Motor neuron (in vitro differentiated cells): Measurements from ENCODE around the gene C16orf92. TPM values are rescaled to one million over a fixed set of nuclear protein-coding genes. Genes with fewer than 3 reads are reported as not detected.

Experiments
- total RNA-seq, 8 experiments: library from RNA; unstranded; fragments of 300-600 nt; gene quantifications; 2 replicates each; pipeline versions ENCODE4 v1.2.3 to v1.2.4, GENCODE V29; 2022

C16orf92 gene
- total RNA-seq, 8 experiments from 2014 or later = 0.43 to 0.90 (median 0.52) TPM; not detected in 3

Other genes with a start within 250 kb of the C16orf92 start
- under 1 TPM in 5 of 8 experiments, not detected in 3; 0.08 to 0.19 (median 0.10) TPM for gene ZG16, start 244.9 kb upstream of the C16orf92 start, total RNA-seq
- 10 to 100 TPM; 16.1 to 96.3 (median 24.4) TPM for gene KIF22, start 232.4 kb upstream of the C16orf92 start, total RNA-seq
- 100 to 1,000 TPM in 7 of 8 experiments, 10 to 100 TPM in 1; 80.2 to 354 (median 177) TPM for gene MAZ, start 216.7 kb upstream of the C16orf92 start, total RNA-seq
- gene PRRT2, start 211.0 kb upstream of the C16orf92 start, total RNA-seq = 10 to 100 TPM in 5 of 8 experiments, 1 to 10 TPM in 3; 1.4 to 72.7 (median 28.4) TPM
- gene PAGR1, start 207.0 kb upstream of the C16orf92 start, total RNA-seq = 10 to 100 TPM; 13.7 to 53.0 (median 28.2) TPM
- gene MVP, start 202.7 kb upstream of the C16orf92 start, total RNA-seq = 100 to 1,000 TPM in 1 of 8 experiments, 10 to 100 TPM in 4, 1 to 10 TPM in 3; 3.2 to 179 (median 31.0) TPM
- gene CDIPT, start 160.0 kb upstream of the C16orf92 start, total RNA-seq = 10 to 100 TPM; 38.1 to 64.9 (median 44.0) TPM
- 10 to 100 TPM; 20.4 to 95.6 (median 70.1) TPM for gene SEZ6L2, start 123.6 kb upstream of the C16orf92 start, total RNA-seq
- gene ASPHD1, start 122.7 kb upstream of the C16orf92 start, total RNA-seq = 10 to 100 TPM in 7 of 8 experiments, 1 to 10 TPM in 1; 8.9 to 30.8 (median 16.9) TPM
- gene KCTD13, start 97.0 kb upstream of the C16orf92 start, total RNA-seq = 10 to 100 TPM in 6 of 8 experiments, 1 to 10 TPM in 2; 9.1 to 82.6 (median 15.2) TPM
- gene TMEM219, start 61.1 kb upstream of the C16orf92 start, total RNA-seq = 10 to 100 TPM; 34.4 to 77.6 (median 56.2) TPM
- gene TAOK2, start 49.3 kb upstream of the C16orf92 start, total RNA-seq = 10 to 100 TPM; 27.0 to 54.4 (median 38.6) TPM
- gene HIRIP3, start 27.6 kb upstream of the C16orf92 start, total RNA-seq = 10 to 100 TPM in 7 of 8 experiments, 1 to 10 TPM in 1; 7.9 to 30.4 (median 16.9) TPM
- gene INO80E, start 27.0 kb upstream of the C16orf92 start, total RNA-seq = 10 to 100 TPM; 31.9 to 61.2 (median 54.2) TPM
- gene DOC2A, start 12.2 kb upstream of the C16orf92 start, total RNA-seq = 1 to 10 TPM in 7 of 8 experiments, under 1 TPM in 1; 0.31 to 8.1 (median 4.0) TPM
- 10 to 100 TPM in 4 of 8 experiments, 1 to 10 TPM in 2, under 1 TPM in 2; 0.56 to 27.1 (median 10.3) TPM for gene TLCD3B, start 8.1 kb downstream of the C16orf92 start, total RNA-seq
- 1,000 to 10,000 TPM in 6 of 8 experiments, 100 to 1,000 TPM in 2; 475 to 1,633 (median 1,146) TPM for gene ALDOA, start 42.6 kb downstream of the C16orf92 start, total RNA-seq
- gene PPP4C, start 52.8 kb downstream of the C16orf92 start, total RNA-seq = 10 to 100 TPM; 40.1 to 83.7 (median 62.7) TPM
- 1 to 10 TPM in 2 of 8 experiments, under 1 TPM in 6; 0.25 to 1.6 (median 0.63) TPM for gene TBX6, start 68.7 kb downstream of the C16orf92 start, total RNA-seq
- 10 to 100 TPM; 19.9 to 62.2 (median 35.8) TPM for gene YPEL3, start 73.0 kb downstream of the C16orf92 start, total RNA-seq
- gene GDPD3, start 90.3 kb downstream of the C16orf92 start, total RNA-seq = 1 to 10 TPM; 1.1 to 3.0 (median 2.1) TPM
- gene MAPK3, start 100.0 kb downstream of the C16orf92 start, total RNA-seq = 10 to 100 TPM; 16.1 to 56.6 (median 31.8) TPM
- gene CORO1A, start 160.4 kb downstream of the C16orf92 start, total RNA-seq = 10 to 100 TPM in 4 of 8 experiments, 1 to 10 TPM in 4; 1.3 to 19.9 (median 9.9) TPM
- 100 to 1,000 TPM in 7 of 8 experiments, 10 to 100 TPM in 1; 80.6 to 216 (median 144) TPM for gene BOLA2B, start 170.5 kb downstream of the C16orf92 start, total RNA-seq
- 10 to 100 TPM in 6 of 8 experiments, 1 to 10 TPM in 2; 6.0 to 28.0 (median 14.3) TPM for gene SLX1A, start 170.7 kb downstream of the C16orf92 start, total RNA-seq
- 10 to 100 TPM in 4 of 8 experiments, 1 to 10 TPM in 4; 4.6 to 21.6 (median 9.3) TPM for gene SULT1A3, start 176.1 kb downstream of the C16orf92 start, total RNA-seq
- 1 to 10 TPM in 7 of 8 experiments, under 1 TPM in 1; 0.92 to 9.5 (median 1.9) TPM for gene NPIPB13, start 225.3 kb downstream of the C16orf92 start, total RNA-seq